Stimulated activated naive B cell treated with anti-CD40 and anti-IgM and Interleukin-4, amounts not matched to agents 10 μg/mL and 1 μg/mL and 100 μg/mL, for 72 hours (primary cell): Measurements from ENCODE around the gene PSG5.
"Not testable (repeated sequence)": the region's sequence is repeated elsewhere in the genome, so short reads cannot be mapped to it uniquely, and the experiment has no call there.

ENCODE experiments used
- ATAC-seq, 2 donors: fragments of 150-1000 bp; cut with Tn5 transposase; replicated peaks; 2 replicates each; pipeline ENCODE4 v1.10.0; 2021; ENCODE audit warnings: moderate library complexity in 1 of 2
- DNase-seq: peaks from one replicate; pipeline ENCODE4 v3.0.0; 2021
- H3K27ac Mint-ChIP-seq: one replicate; pipeline ENCODE4 v1.8.0; 2022; ENCODE audit warnings: mild to moderate bottlenecking, mixed read lengths
- H3K27me3 Mint-ChIP-seq, 2 donors: one replicate each; pipeline ENCODE4 v1.8.0; 2022; ENCODE audit warnings: mixed read lengths in 2 of 2
- H3K36me3 Mint-ChIP-seq, 2 donors: one replicate each; pipeline ENCODE4 v1.8.0; 2022; ENCODE audit warnings: mixed read lengths in 2 of 2, mild to moderate bottlenecking in 1 of 2
- H3K4me1 Mint-ChIP-seq, 2 donors: one replicate each; pipeline ENCODE4 v1.8.0; 2022; ENCODE audit warnings: mixed read lengths in 2 of 2, mild to moderate bottlenecking in 1 of 2
- H3K4me3 Mint-ChIP-seq, 2 donors: one replicate each; pipeline ENCODE4 v1.8.0; 2022; ENCODE audit warnings: mild to moderate bottlenecking in 2 of 2, mixed read lengths in 2 of 2, moderate library complexity in 1 of 2
- H3K9me3 Mint-ChIP-seq, 2 donors: one replicate each; pipeline ENCODE4 v1.8.0; 2022; ENCODE audit warnings: mixed read lengths in 2 of 2, mild to moderate bottlenecking in 1 of 2

The PSG5 gene

GRCh38 chr19:43186311-43186935, at the start of gene PSG5:
TSS of gene PSG5 (minus strand) at chr19:43186536. CDS start at chr19:43186405, 131 bp downstream.
- ATAC-seq, H3K4me3 Mint-ChIP-seq, H3K36me3 Mint-ChIP-seq, H3K4me1 Mint-ChIP-seq, H3K9me3 Mint-ChIP-seq, H3K27ac Mint-ChIP-seq, DNase-seq: not testable (repeated sequence)
- H3K27me3 Mint-ChIP-seq, result peaks cover 28 to 31% of the 10 kb centered on the region in 2 donors

DNA sequence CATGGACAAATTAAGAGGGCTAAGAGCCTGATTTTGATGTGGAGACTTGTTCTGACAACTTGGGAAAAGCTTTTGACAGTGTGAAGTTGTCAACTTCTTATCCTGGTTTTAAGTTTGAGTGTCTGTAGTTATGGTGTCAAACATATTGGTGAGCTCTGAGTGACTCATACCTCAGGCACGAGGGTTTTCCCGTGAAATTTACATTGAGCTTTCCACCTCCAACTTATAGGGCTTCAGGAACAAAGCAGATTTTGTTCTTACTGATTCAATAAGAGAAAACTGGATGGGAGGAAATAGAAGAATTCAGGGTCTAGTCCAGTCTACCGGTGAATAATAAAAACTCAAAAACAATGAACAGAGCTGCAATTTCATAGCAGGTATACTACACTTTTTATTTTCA, 49.4 kb upstream of the PSG5 start:
- ATAC-seq, H3K4me1 Mint-ChIP-seq, H3K4me3 Mint-ChIP-seq, DNase-seq, H3K27ac Mint-ChIP-seq, H3K27me3 Mint-ChIP-seq, H3K36me3 Mint-ChIP-seq: not testable (repeated sequence)
- peaks cover 25 to 27% of the 10 kb centered on the region in 2 donors for H3K9me3 Mint-ChIP-seq

DNA sequence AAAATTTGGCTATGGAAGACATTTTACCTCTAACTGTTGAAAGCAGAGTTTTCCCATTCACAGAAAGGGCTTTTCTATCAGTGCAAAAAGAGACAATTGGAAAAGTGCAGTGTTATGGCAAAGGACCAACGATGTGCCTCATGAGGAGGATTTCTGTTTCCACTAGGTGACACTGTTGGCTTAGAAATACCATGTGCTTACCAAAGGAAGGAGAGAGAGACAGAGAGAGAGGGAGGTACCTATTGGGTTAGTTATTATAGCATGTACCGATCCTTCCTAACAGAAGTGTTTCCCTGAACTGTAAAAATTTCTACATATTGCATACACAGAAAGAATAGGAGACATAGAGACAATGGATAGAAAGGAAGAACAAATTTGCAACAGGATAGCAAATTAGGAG, 43.0 kb upstream of the PSG5 start:
- DNase-seq, result no peak
- ATAC-seq, result no peak
- peaks cover 0 to 7% of the 10 kb centered on the region in 2 donors for H3K36me3 Mint-ChIP-seq
- no peak overlapping the region for H3K27ac Mint-ChIP-seq
- no peak overlapping the region for H3K4me3 Mint-ChIP-seq
- no peaks in the 10 kb centered on the region for H3K27me3 Mint-ChIP-seq
- no peaks in the 10 kb centered on the region for H3K4me1 Mint-ChIP-seq
- peaks cover 26 to 29% of the 10 kb centered on the region in 2 donors for H3K9me3 Mint-ChIP-seq

GRCh38 chr19:43228730-43229129, 42.4 kb upstream of the PSG5 start:
- ATAC-seq, H3K36me3 Mint-ChIP-seq, H3K4me1 Mint-ChIP-seq, H3K27me3 Mint-ChIP-seq, H3K4me3 Mint-ChIP-seq, H3K27ac Mint-ChIP-seq, DNase-seq: not testable (repeated sequence)
- H3K9me3 Mint-ChIP-seq, result peaks cover 28 to 31% of the 10 kb centered on the region in 2 donors

DNA sequence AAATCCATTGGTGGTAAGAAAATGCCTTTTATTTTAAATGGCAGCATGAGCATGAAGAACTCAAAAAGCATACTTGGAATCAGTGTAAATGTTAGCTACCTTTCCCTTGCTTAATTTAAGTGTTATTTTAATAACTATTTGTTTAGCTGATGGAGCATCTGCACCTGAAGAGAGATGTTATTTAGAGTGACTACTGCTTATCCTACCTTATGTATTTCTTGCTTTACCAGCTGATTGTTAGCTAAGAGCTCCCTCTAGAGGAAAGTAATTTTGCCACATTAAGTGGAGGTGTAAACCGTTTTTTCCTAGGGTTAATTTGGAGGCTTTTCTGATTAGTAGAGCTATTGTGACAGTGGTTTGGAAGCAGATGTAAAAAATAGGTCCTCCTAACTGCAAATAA, 40.6 kb upstream of the PSG5 start:
- H3K36me3 Mint-ChIP-seq, H3K4me3 Mint-ChIP-seq, H3K27me3 Mint-ChIP-seq, ATAC-seq, H3K4me1 Mint-ChIP-seq, DNase-seq, H3K27ac Mint-ChIP-seq: not testable (repeated sequence)
- peaks cover 26 to 31% of the 10 kb centered on the region in 2 donors for H3K9me3 Mint-ChIP-seq

DNA sequence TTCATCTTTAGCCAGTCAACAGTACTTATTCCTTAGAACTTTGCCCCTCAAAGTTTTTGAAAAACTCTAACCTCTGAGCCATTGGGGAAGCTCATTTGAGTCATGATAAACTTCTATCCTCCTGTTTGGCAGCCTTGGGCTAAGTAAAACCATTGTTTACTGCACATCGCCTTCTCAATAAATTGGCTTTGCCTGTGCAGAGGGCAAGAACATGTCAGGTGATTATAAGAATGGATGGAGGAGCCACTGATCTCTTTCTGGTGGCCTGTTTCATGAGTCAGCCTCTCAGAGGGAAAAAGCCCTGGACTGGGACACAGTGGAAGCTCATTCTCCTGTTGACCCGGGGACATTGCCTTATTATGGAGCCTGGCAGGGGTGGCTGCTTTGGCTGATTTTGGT, 38.5 kb upstream of the PSG5 start:
- no peak for ATAC-seq
- Mint-ChIP-seq H3K36me3 (peaks cover 2 to 7% of the 10 kb centered on the region in 2 donors), H3K9me3 (peaks cover 26 to 29% of the 10 kb centered on the region in 2 donors), H3K27ac (no peak overlapping the region), H3K4me3 (no peak overlapping the region), H3K27me3 (no peaks in the 10 kb centered on the region), H3K4me1 (no peaks in the 10 kb centered on the region)
- no peak for DNase-seq

- not testable (repeated sequence) for H3K27me3 Mint-ChIP-seq, ATAC-seq, H3K4me1 Mint-ChIP-seq, H3K36me3 Mint-ChIP-seq, H3K27ac Mint-ChIP-seq, H3K4me3 Mint-ChIP-seq, DNase-seq
- peaks cover 22 to 26% of the 10 kb centered on the region in 2 donors for H3K9me3 Mint-ChIP-seq
These were observed 38.0 kb upstream of the PSG5 start for GRCh38 chr19:43224201-43224854.

DNA sequence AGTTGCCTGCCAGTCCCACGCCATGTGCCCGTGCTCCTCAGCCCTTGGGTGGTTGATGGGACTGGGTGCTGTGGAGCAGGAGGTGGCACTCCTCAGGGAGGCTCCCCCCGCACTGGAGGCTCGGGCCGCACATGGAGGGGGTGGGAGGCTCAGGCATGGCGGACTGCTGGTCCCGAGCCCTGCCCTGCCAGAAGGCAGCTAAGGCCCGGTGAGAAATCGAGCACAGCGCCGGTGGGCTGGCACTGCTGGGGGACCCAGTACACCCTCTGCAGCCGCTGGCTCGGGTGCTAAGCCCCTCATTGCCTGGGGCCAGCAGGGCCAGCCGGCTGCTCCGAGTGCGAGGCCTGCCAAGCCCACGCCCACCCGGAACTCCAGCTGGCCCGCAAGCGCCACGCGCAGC, 35.6 kb upstream of the PSG5 start:
- H3K4me1 Mint-ChIP-seq, DNase-seq, H3K36me3 Mint-ChIP-seq, H3K27me3 Mint-ChIP-seq, H3K27ac Mint-ChIP-seq, H3K4me3 Mint-ChIP-seq, ATAC-seq: not testable (repeated sequence)
- H3K9me3 Mint-ChIP-seq, result peaks cover 25 to 27% of the 10 kb centered on the region in 2 donors

- not testable (repeated sequence) for H3K36me3 Mint-ChIP-seq, H3K4me3 Mint-ChIP-seq
These were observed 32.8 kb upstream of the PSG5 start for GRCh38 chr19:43219136-43219535.

GRCh38 chr19:43215881-43216280, 29.5 kb upstream of the PSG5 start:
- not testable (repeated sequence) for ATAC-seq, H3K9me3 Mint-ChIP-seq, H3K36me3 Mint-ChIP-seq, DNase-seq, H3K4me3 Mint-ChIP-seq, H3K27ac Mint-ChIP-seq, H3K4me1 Mint-ChIP-seq
- H3K27me3 Mint-ChIP-seq, result peaks cover 0 to 12% of the 10 kb centered on the region in 2 donors

More at GRCh38 chr19:43219136-43219535, 32.8 kb upstream of the PSG5 start:
- Mint-ChIP-seq H3K9me3 (peaks cover 15 to 16% of the 10 kb centered on the region in 2 donors), H3K27me3 (peaks cover 0 to 12% of the 10 kb centered on the region in 2 donors)
- not testable (repeated sequence) for DNase-seq, H3K4me1 Mint-ChIP-seq, ATAC-seq, H3K27ac Mint-ChIP-seq

- Mint-ChIP-seq H3K9me3 (peaks cover 0 to 3% of the 10 kb centered on the region in 2 donors), H3K36me3 (no peaks in the 10 kb centered on the region), H3K27ac (no peak overlapping the region), H3K4me3 (no peak overlapping the region), H3K4me1 (no peaks in the 10 kb centered on the region), H3K27me3 (peaks cover 14 to 15% of the 10 kb centered on the region in 2 donors)
- ATAC-seq (no peak), DNase-seq (no peak)
These were observed 21.7 kb upstream of the PSG5 start for GRCh38 chr19:43207991-43208390.

- not testable (repeated sequence) for H3K4me3 Mint-ChIP-seq, H3K36me3 Mint-ChIP-seq, H3K27ac Mint-ChIP-seq, H3K9me3 Mint-ChIP-seq, DNase-seq, H3K4me1 Mint-ChIP-seq, ATAC-seq
- peaks cover 14 to 15% of the 10 kb centered on the region in 2 donors for H3K27me3 Mint-ChIP-seq
These were observed 20.8 kb upstream of the PSG5 start for GRCh38 chr19:43207174-43207573.

GRCh38 chr19:43205471-43206105, 19.3 kb upstream of the PSG5 start, which contains the start of gene PSG4:
TSS of gene PSG4 (minus strand) at chr19:43205638. CDS start at chr19:43205536, 102 bp downstream.
- H3K27me3 Mint-ChIP-seq, result peaks cover 14 to 15% of the 10 kb centered on the region in 2 donors
- H3K27ac Mint-ChIP-seq, result not testable (repeated sequence)

DNA sequence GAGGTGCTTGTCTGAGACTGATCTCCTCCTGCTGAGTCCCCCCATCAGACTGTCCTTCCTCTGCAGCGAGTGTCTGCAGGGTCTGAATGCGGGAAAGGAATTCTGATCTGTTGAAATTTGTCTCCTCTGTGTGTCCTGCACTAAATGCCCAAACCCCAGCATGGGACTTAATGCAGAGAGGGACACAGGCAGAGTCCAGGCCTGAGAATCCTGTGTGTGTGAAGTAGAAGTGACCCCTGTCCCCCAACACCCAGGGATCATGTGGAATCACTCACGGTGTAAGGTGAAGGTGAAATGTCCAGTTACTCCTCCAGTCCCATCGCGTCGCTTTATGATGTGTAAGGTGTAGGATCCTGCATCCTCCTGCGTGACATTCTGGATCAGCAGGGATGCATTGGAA, 17.3 kb upstream of the PSG5 start:
- ATAC-seq, H3K9me3 Mint-ChIP-seq, H3K27ac Mint-ChIP-seq, H3K4me1 Mint-ChIP-seq, H3K36me3 Mint-ChIP-seq, H3K4me3 Mint-ChIP-seq, DNase-seq: not testable (repeated sequence)
- peaks cover 8 to 13% of the 10 kb centered on the region in 2 donors for H3K27me3 Mint-ChIP-seq

More at GRCh38 chr19:43205471-43206105, 19.3 kb upstream of the PSG5 start, which contains the start of gene PSG4:
- H3K36me3 Mint-ChIP-seq, DNase-seq, H3K4me3 Mint-ChIP-seq, ATAC-seq, H3K9me3 Mint-ChIP-seq, H3K4me1 Mint-ChIP-seq: not testable (repeated sequence)
